NOMO-1 (cell line): Measurements from ENCODE around the gene EIF4ENIF1.
"Not testable (repeated sequence)": the region's sequence is repeated elsewhere in the genome, so short reads cannot be mapped to it uniquely, and the experiment has no call there.

Experiments used
- DNase-seq, 2 experiments: peaks; one replicate each; lab custom pipeline; 2025; ENCODE audit not compliant: unreplicated experiment in 2 of 2; lab: John Stamatoyannopoulos, UW

EIF4ENIF1 gene

DNA sequence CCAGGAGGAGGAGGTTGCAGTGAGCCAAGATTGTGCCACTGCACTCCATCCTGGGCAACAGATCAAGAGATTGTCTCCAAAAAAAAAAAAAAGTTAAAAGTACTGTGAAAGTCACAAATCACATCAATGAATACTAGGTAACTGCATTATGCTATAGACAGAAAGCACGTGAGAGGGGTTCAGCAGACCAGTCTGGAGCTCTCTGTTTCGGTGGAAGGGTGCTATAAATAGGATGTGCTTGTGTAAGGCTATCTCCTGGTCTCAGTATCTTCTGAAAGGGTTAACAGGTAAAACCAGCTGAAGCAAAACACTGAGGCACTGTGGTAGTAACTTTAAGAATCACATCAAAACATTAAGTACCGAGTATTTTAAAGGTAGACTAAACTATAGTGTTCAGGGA lies 43.4 kb downstream of the EIF4ENIF1 start:
- DNase-seq, result no peak

DNA sequence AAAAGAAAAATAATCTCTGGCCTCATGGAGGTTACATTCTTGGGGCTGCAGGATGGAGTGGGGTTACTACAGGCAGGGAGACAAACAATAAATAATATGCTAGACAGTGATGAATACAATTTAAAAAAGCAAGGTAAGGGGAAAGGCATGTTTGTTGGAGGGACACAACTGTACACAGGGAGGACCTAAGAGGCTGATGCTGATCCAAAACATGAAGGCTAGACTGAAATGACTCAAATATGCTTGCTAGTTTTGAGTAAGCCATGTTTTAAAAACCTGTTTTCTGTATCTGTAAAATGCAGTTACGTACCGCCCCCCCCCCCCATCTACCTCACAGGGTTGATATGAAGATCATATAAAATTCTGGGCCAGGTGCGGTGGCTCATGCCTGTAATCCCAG lies 44.0 kb downstream of the EIF4ENIF1 start:
- no peak for DNase-seq

- no peak for DNase-seq
These were observed 46.1 kb downstream of the EIF4ENIF1 start for GRCh38 chr22:31443516-31443915.

DNA sequence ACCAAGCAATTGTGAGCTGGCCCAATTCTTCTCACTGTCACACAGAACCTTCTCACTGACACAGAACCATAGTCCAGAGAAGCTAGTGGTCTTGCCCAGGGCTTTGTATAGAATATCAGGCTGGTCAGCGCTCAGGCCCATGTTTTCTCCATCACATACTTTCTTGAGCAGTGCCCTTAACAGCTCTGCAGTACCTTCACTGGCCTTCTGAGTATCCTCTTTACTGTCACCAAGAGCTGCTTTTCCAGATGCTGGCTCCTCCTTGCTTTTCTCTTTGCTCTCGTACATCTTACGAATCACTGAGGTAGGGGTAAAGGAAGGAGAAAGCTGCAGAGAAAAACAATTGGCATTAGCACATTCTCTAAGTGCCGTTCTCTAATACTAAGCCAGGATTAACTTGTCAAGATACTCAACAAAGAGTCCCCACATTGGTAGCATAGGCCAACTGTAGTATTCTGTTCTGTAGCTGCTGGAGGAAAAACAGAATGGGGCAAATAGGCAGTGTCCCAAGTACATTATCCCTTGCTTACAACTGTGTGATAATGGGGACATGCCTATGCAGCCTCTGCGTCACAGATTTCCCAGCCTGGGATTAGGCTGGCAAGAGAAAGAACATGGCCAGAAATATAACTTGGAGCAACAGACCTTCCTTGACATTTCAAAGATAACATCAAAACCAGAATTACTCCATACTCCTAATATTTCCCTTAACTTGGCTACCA lies 46.7 kb downstream of the EIF4ENIF1 start:
- no peak for DNase-seq

DNA sequence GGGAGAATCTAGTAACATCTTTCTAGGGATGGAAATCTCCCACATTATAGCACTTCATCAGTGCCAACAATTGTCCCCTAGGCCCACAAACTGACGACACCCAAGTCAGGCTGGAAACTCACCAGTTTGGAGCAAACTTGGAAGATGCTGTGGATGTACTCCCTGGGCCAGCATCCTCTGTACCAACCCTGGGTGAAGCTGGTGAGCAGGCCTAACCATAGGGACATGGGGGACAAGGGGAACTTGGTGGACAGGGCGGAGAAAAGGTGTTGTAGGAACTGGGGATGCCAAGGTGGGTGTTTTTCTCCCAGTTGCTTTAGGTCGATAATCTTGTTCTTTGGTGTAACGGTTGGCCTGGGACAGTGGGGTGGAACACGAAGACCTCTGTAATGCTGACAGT lies 48.0 kb downstream of the EIF4ENIF1 start:
- no peak for DNase-seq

GRCh38 chr22:31440681-31441080 lies 49.0 kb downstream of the EIF4ENIF1 start:
- DNase-seq, result no peak

DNA sequence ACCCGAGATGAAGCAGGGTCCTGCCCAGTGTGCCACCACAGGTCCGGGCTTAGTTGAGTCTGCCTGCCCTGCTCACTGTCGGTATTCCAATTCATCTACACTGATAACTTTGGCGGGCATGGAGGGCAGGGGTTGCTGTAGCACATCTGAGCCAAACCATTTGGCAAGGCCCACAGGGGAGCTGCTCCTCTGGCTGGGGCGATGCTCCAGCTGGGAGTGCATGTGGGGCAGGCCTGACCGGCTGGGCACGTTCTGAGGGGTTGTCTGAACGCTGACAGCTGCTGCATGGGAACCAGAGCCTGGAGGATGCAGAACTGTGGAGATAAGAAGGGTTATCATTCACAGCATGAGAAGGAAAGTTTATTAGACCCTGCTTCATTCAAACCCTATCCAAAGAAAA lies 49.8 kb downstream of the EIF4ENIF1 start:
- no peak for DNase-seq

DNA sequence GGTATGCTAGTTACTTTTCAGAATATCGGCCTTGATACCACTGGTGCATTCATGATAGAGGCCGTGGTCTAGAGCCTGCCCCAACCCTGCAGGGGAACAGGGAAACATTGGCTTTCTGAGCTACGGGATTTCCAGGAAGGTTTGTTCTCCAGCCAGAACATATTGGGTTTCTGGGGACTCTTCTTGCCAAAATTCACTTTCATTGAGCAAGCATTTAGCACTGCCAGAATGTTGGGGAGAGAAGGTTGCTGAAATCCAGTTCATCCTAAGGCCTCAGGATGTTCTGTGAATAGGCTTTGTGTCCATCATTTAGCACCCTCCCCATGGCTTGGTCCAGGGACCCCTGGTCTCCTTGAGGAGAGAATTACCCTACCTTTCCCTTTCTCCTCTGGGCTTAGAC lies 53.5 kb downstream of the EIF4ENIF1 start:
- DNase-seq, result no peak

GRCh38 chr22:31431950-31432349 lies 57.7 kb downstream of the EIF4ENIF1 start:
- no peak for DNase-seq

DNA sequence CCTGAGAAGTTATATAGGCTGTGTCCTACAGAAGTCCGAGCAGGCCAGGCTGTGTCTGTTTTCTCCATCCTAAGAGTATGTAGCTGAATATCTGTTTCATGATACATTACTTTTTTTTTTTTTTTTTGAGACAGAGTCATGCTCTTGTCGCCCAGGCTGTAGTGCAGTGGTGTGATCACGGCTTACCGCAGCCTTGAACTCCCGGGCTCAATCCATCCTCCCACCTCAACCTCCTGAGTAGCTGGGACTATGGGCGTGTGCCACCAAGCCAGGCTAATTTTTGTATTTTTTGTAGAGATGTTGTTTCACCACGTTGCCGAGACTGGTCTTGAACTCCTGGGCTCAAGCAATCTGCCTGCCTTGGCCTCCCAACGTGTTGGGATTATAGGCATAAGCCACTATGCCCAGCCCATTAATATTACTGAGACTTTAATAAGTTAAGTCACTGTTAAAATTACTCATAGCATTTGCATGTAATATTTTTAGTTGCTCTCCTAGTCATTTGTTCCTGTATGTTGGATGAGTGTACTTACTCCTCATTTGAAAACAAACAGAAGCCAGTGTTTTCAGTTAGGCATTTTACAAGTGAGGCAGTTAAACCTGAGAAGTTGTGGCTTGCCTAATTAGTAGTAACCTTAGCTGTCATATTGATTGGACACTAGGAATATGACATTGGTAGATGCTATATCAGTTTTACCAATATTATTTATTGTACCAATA lies 64.2 kb downstream of the EIF4ENIF1 start:
- DNase-seq, result no peak

DNA sequence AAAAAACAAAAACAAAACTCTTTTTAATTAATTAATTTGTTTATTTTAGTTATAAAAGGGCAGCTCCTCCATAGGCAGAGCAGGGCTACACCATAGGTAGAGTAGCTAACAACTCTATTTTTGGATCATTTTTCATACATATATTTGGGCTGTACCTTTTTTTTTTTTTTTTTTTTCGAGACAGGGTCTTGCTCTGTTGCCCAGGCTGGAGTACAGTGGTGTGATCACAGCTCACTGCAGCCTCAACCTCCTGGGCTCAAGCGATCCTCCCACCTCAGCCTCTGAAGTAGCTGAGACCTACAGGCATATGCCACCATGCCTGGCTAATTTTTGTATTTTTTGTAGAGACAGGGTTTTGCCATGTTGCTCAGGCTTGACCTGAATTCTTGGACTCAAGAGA lies 87.3 kb downstream of the EIF4ENIF1 start:
- not testable (repeated sequence) for DNase-seq

DNA sequence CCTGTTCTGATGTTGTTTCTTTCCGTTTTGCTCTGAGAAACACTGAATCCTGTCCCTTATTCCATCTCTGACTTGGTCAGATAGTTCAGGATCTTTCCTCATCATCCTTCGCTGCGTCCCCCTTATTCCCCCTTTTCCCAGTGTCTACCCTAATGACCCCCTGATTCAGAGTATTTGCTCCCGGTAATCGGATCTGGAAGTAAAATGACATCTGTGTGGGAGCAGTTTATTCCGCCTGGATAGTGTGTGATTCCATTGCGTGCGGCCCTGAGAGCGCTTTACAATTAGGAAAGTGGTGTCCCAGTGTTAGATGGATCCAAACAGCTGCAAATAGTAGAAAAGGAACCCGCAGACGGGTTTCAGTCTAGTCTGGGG lies 89.6 kb downstream of the EIF4ENIF1 start:
- no peak for DNase-seq

DNA sequence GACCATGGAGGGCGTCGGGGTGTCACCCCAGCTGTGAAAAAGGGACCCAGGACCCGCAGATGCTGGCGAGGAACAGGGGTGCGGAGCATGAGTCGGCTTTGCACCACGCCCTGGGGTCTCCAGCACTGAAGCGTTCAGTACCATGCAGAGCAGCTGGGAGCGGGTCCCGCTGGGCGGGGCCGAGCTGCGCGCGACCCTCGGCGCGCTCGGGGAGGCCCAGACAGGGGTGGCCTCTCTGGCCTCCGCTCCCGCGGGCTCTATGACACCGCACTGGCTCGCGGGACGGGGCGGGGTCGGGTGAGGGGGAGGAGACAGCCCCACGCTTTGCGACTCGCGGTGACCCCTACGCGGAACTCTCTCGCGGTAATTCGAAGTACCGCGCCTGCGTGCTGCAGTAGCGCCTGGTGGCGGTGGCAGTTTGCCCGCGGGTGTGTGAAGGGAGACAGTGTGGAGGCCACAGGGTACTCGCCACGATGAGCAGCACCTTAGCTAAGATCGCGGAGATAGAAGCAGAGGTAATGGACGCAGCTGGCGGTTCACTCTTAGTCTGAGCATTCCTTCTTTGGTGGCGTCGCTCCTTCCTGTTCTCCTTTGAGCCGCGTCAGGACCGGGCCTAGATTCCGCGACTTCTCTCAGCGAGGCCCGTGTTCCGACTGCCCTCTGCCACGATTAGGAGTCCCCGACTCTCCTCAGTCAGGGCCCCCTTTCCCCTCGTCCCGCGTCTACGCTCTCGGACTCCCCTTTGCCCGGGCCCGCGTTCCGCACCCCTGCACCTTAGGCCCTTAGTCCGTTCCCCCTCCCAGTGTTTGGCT lies 90.2 kb downstream of the EIF4ENIF1 start, which contains the start of gene DRG1:
Gene DRG1 (plus strand): TSS at position 394 of the 812 bp plus-strand sequence. CDS start 80 bp downstream, at position 474.
- peak; percentile 91 to 96 for DNase-seq

- DNase-seq, result no peak
These were observed 91.4 kb downstream of the EIF4ENIF1 start for GRCh38 chr22:31398231-31398630.

DNA sequence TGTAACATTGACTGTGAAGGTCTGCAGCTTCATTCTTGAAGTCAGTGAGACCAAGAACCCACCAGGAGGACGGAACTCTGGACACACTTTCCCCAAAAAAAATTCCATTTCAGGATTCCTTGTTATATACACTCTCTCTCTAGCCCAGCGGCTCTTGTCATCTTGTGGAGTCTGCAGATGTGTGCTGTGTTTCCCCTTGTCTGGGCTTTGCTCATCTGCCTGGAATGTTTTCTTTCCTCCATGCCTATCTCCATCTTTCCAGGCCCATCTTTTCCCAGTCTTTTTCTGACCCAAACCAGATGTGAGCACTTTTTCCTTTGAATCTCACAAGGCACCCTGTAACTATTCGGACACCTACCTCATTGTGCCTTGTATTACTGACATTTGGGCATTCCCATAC lies 95.3 kb downstream of the EIF4ENIF1 start:
- DNase-seq, result no peak

GRCh38 chr22:31393893-31394292 lies 95.7 kb downstream of the EIF4ENIF1 start:
- DNase-seq, result no peak
